Stimulated activated CD4-positive, alpha-beta T cell treated with anti-CD3 and anti-CD28 coated beads, Interleukin-4, amount 100 ng/mL, for 48 hours (primary cell): ENCODE results near the gene UNC79.

Experiments
- DNase-seq, 2 donors: peaks; one replicate each; pipeline ENCODE4 v3.0.0-alpha.2; 2020; ENCODE audit warnings: low read depth in 2 of 2

The UNC79 gene

DNA sequence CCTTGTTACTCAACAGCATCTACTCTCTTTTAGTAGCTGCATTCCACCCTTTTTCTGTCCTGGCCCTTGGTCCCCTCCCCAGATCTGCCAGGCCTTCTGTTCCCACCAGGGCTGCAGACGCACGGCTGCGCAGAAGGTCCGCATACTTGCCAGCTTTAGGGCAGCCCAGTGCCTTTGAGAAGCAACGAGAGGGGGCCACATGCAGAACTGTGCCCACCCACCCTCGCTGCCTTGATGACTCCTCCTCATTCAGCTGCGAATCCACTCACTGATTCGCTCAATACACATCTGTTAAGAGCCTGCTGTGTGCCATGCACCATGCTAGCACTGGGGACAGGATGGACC, 318.3 kb downstream of the UNC79 start:
- DNase-seq = no peak

- no peak for DNase-seq
Measured at GRCh38 chr14:93751946-93752655, 321.4 kb downstream of the UNC79 start.

DNA sequence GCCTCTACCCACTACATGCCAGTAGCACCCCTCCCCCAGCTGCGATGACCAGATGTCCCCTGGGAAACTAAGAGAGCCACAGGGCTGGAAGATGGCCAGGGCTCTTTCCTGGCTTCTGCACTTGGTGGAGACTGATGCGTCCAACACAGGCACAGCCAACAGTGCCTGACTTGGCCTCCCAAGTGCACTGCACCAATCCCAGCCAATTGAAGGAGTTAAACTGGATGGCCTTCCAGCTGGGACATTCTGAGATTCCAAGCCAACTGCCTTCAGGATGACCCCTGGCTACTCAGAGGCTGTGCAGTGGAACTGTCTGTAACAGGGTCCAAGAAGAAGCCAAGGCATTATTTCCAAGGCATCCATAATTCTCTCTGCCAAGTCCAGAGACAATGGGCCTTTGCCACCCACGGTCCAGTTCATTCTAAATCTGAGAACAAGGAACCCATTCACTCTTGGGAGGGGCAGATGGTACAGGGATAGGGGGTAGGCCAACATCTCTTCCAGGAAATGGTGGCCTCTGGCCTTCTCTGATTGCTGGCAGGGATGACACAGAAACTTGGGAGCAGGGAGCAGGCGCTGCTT, 322.3 kb downstream of the UNC79 start:
- DNase-seq = no peak

GRCh38 chr14:93753647-93754046, 322.9 kb downstream of the UNC79 start:
- no peak for DNase-seq

- DNase-seq = no peak
Measured at GRCh38 chr14:93757206-93757605, 326.5 kb downstream of the UNC79 start.
